Measurements from ENCODE around the gene LSP1.

DNA sequence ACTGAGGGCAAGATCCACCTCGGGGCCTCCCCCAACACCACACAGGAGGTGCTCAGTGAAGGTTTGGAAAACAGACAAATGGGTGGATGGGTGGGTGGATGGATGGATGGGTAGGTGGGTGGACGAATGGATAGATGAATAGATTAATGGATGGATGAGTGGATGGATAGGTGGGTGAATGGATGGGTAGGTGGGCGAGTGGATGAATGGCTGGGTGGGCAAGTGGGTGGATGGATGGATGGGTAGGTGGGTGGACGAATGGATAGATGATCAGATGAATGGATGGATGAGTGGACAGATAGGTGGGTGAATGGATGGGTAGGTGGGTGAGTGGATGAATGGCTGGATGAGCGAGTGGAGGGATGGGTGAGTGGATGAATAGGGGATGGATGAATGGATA, 39.7 kb downstream of the LSP1 start:
- TF ChIP-seq ARHGAP35 (CRISPR knock-in tag; IDR thresholded peaks at IDR 0.05; ENCODE audit: borderline replicate concordance) (no peak), CAMTA2 (CRISPR knock-in tag; IDR thresholded peaks at IDR 0.05; ENCODE audit: borderline replicate concordance) (no peak), ZNF33A (CRISPR knock-in tag; IDR thresholded peaks at IDR 0.05; ENCODE audit: borderline replicate concordance) (no peak)
- TF ChIP-seq, protein P1, sequence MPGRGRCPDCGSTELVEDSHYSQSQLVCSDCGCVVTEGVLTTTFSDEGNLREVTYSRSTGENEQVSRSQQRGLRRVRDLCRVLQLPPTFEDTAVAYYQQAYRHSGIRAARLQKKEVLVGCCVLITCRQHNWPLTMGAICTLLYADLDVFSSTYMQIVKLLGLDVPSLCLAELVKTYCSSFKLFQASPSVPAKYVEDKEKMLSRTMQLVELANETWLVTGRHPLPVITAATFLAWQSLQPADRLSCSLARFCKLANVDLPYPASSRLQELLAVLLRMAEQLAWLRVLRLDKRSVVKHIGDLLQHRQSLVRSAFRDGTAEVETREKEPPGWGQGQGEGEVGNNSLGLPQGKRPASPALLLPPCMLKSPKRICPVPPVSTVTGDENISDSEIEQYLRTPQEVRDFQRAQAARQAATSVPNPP (CRISPR knock-in tag; IDR thresholded peaks at IDR 0.05): no peak

All from HepG2 (cell line).